K562 (cell line): ENCODE results near the gene CFAP97D2. TPM values are rescaled to one million over a fixed set of nuclear protein-coding genes. Genes with fewer than 3 reads are reported as not detected.

Source experiments
- ELF1 ChIP-seq: fragments of 200-800 bp; sonication (Bioruptor generic); IDR thresholded peaks from 2 replicates; pipeline ENCODE4 v1.6.1; 2016; ENCODE audit warnings: missing genetic modification characterization, missing compliant biosample characterization
- FOXK1 ChIP-seq: sonication (generic); formaldehyde crosslinking; IDR thresholded peaks from 2 replicates; pipeline ENCODE4 v1.8.0; 2022; ENCODE audit warnings: missing genetic modification reagents, mild to moderate bottlenecking, borderline replicate concordance
- GTF2A2 ChIP-seq: IDR thresholded peaks from 2 replicates; pipeline ENCODE4 v1.6.1; 2016; ENCODE audit warnings: mild to moderate bottlenecking, missing genetic modification characterization, missing compliant biosample characterization
- NFXL1 ChIP-seq: fragments of 450-650 bp; formaldehyde crosslinking; IDR thresholded peaks from 2 replicates; pipeline ENCODE4 v1.4.0; 2021; ENCODE audit warnings: mild to moderate bottlenecking
- POLR2AphosphoS5 ChIP-seq: IDR thresholded peaks from 2 replicates; pipeline ENCODE4 v1.6.1; 2011; ENCODE audit warnings: mild to moderate bottlenecking, low read depth, low read length, moderate library complexity; ENCODE audit not compliant: control insufficient read depth, insufficient read depth
- ZKSCAN8 ChIP-seq: fragments of 200-800 bp; sonication (Bioruptor generic); IDR thresholded peaks from 2 replicates; pipeline ENCODE4 v1.6.1; 2016; ENCODE audit warnings: missing genetic modification characterization, missing compliant biosample characterization
- ZNF766 ChIP-seq: fragments of 200-800 bp; sonication (Bioruptor generic); conservative IDR thresholded peaks from 2 replicates; pipeline ENCODE4 v1.6.1; 2016; ENCODE audit warnings: missing genetic modification characterization, missing compliant biosample characterization
- polyA plus RNA-seq, 8 experiments: library from polyadenylated mRNA; depleted of rRNA in 4 of 8; stranded (reverse) in 5 of 8; unstranded in 3 of 8; fragments of >200 nt; fragmentation: Nextera tagmentation in 2 of 8; fragmentation: Illumina TruSeq in 1 of 8; extraction: Ambion mirVana in 2 of 8; extraction: Trizol in 1 of 8; gene quantifications; 2 replicates each; pipeline versions ENCODE4 v1.2.1 to v1.2.3, GENCODE V29; 2011 to 2014; ENCODE audit warnings: inconsistent platforms in 1 of 8, missing spikeins in 1 of 8
- total RNA-seq, 7 experiments: library from RNA; depleted of rRNA in 6 of 7; stranded (reverse); fragments of >200 nt in 6 of 7; fragmentation: Illumina TruSeq in 2 of 7; extraction: Trizol in 2 of 7; gene quantifications; 2 replicates each; pipeline versions ENCODE4 v1.2.1 to v1.2.3, GENCODE V29; 2011 to 2021; ENCODE audit warnings: low replicate concordance in 1 of 7
- TF ChIP-seq, protein P1 (sequence below): sonication (generic); formaldehyde crosslinking; IDR thresholded peaks from 2 replicates; pipeline ENCODE4 v1.8.1; 2023; ENCODE audit warnings: missing genetic modification reagents, mild to moderate bottlenecking, borderline replicate concordance
- TF ChIP-seq, protein P2 (sequence below): IDR thresholded peaks from 3 replicates; pipeline ENCODE4 v1.6.1; 2011; ENCODE audit warnings: borderline replicate concordance, mild to moderate bottlenecking; ENCODE audit not compliant: insufficient read length, insufficient read depth

CFAP97D2 gene
- total and polyA plus RNA-seq, 9 of the 15 experiments (the other 6 are each of a cell fraction or from before 2014, with no cell fraction given) = not detected

DNA sequence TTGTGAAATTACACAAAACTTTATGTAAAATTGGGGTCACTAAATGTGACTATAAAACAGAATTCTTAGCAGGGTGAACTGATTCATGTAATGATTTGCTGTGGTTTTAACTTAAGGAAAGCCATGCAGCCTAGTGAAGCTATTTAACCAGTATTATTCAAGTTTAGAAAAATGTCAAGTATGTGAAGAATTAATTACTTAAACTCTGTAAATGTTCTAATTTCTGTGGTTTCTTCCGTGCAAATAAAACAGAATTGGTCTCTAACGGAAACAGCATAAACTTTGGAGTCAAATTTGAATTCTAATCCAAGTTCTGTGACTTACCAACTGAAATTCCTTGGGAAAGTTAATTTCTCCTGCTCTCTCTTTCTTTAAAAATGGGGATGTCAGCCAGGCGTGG is 69.0 kb downstream of the CFAP97D2 start (continued):
- TF ChIP-seq, protein P1, sequence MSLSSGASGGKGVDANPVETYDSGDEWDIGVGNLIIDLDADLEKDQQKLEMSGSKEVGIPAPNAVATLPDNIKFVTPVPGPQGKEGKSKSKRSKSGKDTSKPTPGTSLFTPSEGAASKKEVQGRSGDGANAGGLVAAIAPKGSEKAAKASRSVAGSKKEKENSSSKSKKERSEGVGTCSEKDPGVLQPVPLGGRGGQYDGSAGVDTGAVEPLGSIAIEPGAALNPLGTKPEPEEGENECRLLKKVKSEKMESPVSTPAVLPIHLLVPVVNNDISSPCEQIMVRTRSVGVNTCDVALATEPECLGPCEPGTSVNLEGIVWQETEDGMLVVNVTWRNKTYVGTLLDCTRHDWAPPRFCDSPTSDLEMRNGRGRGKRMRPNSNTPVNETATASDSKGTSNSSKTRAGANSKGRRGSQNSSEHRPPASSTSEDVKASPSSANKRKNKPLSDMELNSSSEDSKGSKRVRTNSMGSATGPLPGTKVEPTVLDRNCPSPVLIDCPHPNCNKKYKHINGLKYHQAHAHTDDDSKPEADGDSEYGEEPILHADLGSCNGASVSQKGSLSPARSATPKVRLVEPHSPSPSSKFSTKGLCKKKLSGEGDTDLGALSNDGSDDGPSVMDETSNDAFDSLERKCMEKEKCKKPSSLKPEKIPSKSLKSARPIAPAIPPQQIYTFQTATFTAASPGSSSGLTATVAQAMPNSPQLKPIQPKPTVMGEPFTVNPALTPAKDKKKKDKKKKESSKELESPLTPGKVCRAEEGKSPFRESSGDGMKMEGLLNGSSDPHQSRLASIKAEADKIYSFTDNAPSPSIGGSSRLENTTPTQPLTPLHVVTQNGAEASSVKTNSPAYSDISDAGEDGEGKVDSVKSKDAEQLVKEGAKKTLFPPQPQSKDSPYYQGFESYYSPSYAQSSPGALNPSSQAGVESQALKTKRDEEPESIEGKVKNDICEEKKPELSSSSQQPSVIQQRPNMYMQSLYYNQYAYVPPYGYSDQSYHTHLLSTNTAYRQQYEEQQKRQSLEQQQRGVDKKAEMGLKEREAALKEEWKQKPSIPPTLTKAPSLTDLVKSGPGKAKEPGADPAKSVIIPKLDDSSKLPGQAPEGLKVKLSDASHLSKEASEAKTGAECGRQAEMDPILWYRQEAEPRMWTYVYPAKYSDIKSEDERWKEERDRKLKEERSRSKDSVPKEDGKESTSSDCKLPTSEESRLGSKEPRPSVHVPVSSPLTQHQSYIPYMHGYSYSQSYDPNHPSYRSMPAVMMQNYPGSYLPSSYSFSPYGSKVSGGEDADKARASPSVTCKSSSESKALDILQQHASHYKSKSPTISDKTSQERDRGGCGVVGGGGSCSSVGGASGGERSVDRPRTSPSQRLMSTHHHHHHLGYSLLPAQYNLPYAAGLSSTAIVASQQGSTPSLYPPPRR = no peak
- TF ChIP-seq ZKSCAN8 (CRISPR knock-in tag) = no peak
- no peak for TF ChIP-seq POLR2AphosphoS5
- TF ChIP-seq ELF1 (tag) = no peak
- TF ChIP-seq ZNF766 (CRISPR knock-in tag) = no peak
- no peak for TF ChIP-seq NFXL1 (CRISPR knock-in tag)
- no peak for TF ChIP-seq GTF2A2 (tag)
- TF ChIP-seq FOXK1 (CRISPR knock-in tag) = no peak
- TF ChIP-seq, protein P2, sequence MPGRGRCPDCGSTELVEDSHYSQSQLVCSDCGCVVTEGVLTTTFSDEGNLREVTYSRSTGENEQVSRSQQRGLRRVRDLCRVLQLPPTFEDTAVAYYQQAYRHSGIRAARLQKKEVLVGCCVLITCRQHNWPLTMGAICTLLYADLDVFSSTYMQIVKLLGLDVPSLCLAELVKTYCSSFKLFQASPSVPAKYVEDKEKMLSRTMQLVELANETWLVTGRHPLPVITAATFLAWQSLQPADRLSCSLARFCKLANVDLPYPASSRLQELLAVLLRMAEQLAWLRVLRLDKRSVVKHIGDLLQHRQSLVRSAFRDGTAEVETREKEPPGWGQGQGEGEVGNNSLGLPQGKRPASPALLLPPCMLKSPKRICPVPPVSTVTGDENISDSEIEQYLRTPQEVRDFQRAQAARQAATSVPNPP = no peak
